ENCODE measurements around the gene ACOT13. TPM values are rescaled to one million over a fixed set of nuclear protein-coding genes. Genes with fewer than 3 reads are reported as not detected.

The ACOT13 gene
- total RNA-seq, 2 donors from 2014 or later: 39.6 to 63.6 TPM

GRCh38 chr6:24691550-24691949 is 24.7 kb downstream of the ACOT13 start:
- Histone ChIP-seq H3K36me3 (no peaks in the 10 kb centered on the region), H3K27me3 (no peaks in the 10 kb centered on the region), H3K9ac (ENCODE audit: low read depth in 2 of 2, low read length in 2 of 2) (no peak overlapping the region), H3K27ac (no peak overlapping the region), H3K9me3 (no peaks in the 10 kb centered on the region), H3K4me3 (no peak overlapping the region), H3K4me1 (no peaks in the 10 kb centered on the region)
- intact Hi-C loops (cut with DNase I): loop anchor here (10.0 kb wide), 1 partner anchor 257 kb away; no protein-coding TSS in a partner anchor
- DNase-seq: no peak
- no peak for TF ChIP-seq CTCF (IDR thresholded peaks at IDR 0.05)

GRCh38 chr6:24692003-24692402 is 25.1 kb downstream of the ACOT13 start:
- intact Hi-C loops (cut with DNase I): loop anchor here (10.0 kb wide), 1 partner anchor 257 kb away; no protein-coding TSS in a partner anchor

GRCh38 chr6:24692415-24692814 is 25.5 kb downstream of the ACOT13 start:
- no peaks in the 10 kb centered on the region for H3K27me3 ChIP-seq
- DNase-seq: no peak
- intact Hi-C loops (cut with DNase I): loop anchor here (10.0 kb wide), 1 partner anchor 258 kb away; no protein-coding TSS in a partner anchor
- no peaks in the 10 kb centered on the region for H3K4me1 ChIP-seq
- H3K4me3 ChIP-seq: no peak overlapping the region
- H3K36me3 ChIP-seq: no peaks in the 10 kb centered on the region
- H3K27ac ChIP-seq: no peak overlapping the region
- H3K9me3 ChIP-seq: no peaks in the 10 kb centered on the region
- H3K9ac ChIP-seq (ENCODE audit: low read depth in 2 of 2, low read length in 2 of 2): no peak overlapping the region
- no peak for TF ChIP-seq CTCF (IDR thresholded peaks at IDR 0.05)

More at GRCh38 chr6:24692003-24692402, 25.1 kb downstream of the ACOT13 start:
- no peaks in the 10 kb centered on the region for H3K36me3 ChIP-seq
- H3K9ac ChIP-seq (ENCODE audit: low read depth in 2 of 2, low read length in 2 of 2): no peak overlapping the region
- H3K4me1 ChIP-seq: no peaks in the 10 kb centered on the region
- H3K27ac ChIP-seq: no peak overlapping the region
- no peak for DNase-seq
- TF ChIP-seq CTCF (IDR thresholded peaks at IDR 0.05): no peak
- no peak overlapping the region for H3K4me3 ChIP-seq
- no peaks in the 10 kb centered on the region for H3K9me3 ChIP-seq
- no peaks in the 10 kb centered on the region for H3K27me3 ChIP-seq

- H3K27me3 ChIP-seq: no peaks in the 10 kb centered on the region
- no peak overlapping the region for H3K9ac ChIP-seq (ENCODE audit: low read depth in 2 of 2, low read length in 2 of 2)
- TF ChIP-seq CTCF (IDR thresholded peaks at IDR 0.05): no peak
- no peaks in the 10 kb centered on the region for H3K36me3 ChIP-seq
- no peak for DNase-seq
- H3K4me1 ChIP-seq: no peaks in the 10 kb centered on the region
- H3K4me3 ChIP-seq: no peak overlapping the region
- H3K27ac ChIP-seq: no peak overlapping the region
- H3K9me3 ChIP-seq: no peaks in the 10 kb centered on the region
- intact Hi-C loops (cut with DNase I): loop anchor here (10.0 kb wide), 1 partner anchor 258 kb away; no protein-coding TSS in a partner anchor
Measured at GRCh38 chr6:24692848-24693592, 26.1 kb downstream of the ACOT13 start.

- H3K27me3 ChIP-seq: no peaks in the 10 kb centered on the region
- TF ChIP-seq CTCF (IDR thresholded peaks at IDR 0.05): no peak
- no peak overlapping the region for H3K27ac ChIP-seq
- H3K36me3 ChIP-seq: no peaks in the 10 kb centered on the region
- H3K9ac ChIP-seq (ENCODE audit: low read depth in 2 of 2, low read length in 2 of 2): no peak overlapping the region
- intact Hi-C loops (cut with DNase I): loop anchor here (2.0 to 10.0 kb wide), 2 partner anchors 113 to 259 kb away; no protein-coding TSS in a partner anchor
- no peaks in the 10 kb centered on the region for H3K4me1 ChIP-seq
- no peaks in the 10 kb centered on the region for H3K9me3 ChIP-seq
- H3K4me3 ChIP-seq: no peak overlapping the region
- no peak for DNase-seq
Measured at GRCh38 chr6:24694198-24694597, 27.3 kb downstream of the ACOT13 start.

Measured in colonic mucosa (tissue), 4 donors.